Measurements from ENCODE around the gene MYBPHL.

DNA sequence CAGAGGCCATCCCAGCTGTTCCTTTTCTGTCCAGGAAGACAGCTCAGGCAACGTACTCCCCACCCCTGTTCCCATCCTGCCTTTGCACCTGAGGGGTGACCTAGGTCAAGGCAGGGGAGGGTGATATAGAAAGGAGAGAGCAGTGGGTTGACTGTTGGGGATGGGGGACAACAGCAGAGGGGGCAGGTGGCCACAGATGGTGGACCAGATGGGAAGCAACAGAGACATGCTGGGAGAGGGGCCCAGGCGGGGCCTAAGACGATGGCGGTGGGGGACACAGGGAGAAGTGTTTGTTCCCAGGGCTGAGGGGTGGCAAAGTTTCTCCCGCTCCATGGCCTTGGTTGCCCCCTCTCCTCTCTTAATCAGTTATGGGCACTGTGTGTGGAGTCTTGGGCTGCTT lies 51.1 kb downstream of the MYBPHL start:
- TF ChIP-seq EZH2 (IDR thresholded peaks at IDR 0.05; ENCODE audit: insufficient read depth, poor library complexity, severe bottlenecking), result no peak
- TF ChIP-seq EZH2phosphoT487 (IDR thresholded peaks at IDR 0.05; ENCODE audit: insufficient read depth, low read depth), result no peak

All from GM23248 (cell line).